Testis (tissue), 3 donors: ENCODE measurements around the gene ATXN3. TPM values are rescaled to one million over a fixed set of nuclear protein-coding genes. Genes with fewer than 3 reads are reported as not detected.

Experiments
- DNase-seq: peaks from one replicate; pipeline ENCODE4 v3.0.0-alpha.2; 2019
- H3K27ac ChIP-seq, 2 donors: fragments of 200-600 bp; sonication (generic); one replicate each; pipeline ENCODE4 v1.5.1; 2019
- H3K27me3 ChIP-seq: fragments of 200-600 bp; sonication (generic); one replicate; pipeline ENCODE4 v1.5.1; 2019
- H3K36me3 ChIP-seq: fragments of 200-600 bp; sonication (generic); one replicate; pipeline ENCODE4 v1.5.1; 2017; ENCODE audit warnings: low read depth; ENCODE audit errors: missing control alignments
- H3K4me1 ChIP-seq: fragments of 200-600 bp; sonication (generic); one replicate; pipeline ENCODE4 v1.5.1; 2019
- H3K4me3 ChIP-seq, 2 donors: fragments of 200-600 bp; sonication (generic); one replicate each; pipeline ENCODE4 v1.5.1; 2017 to 2019
- H3K9me3 ChIP-seq: fragments of 200-600 bp; sonication (generic); one replicate; pipeline ENCODE4 v1.5.1; 2017
- POLR2A ChIP-seq: fragments of 450-650 bp; IDR thresholded peaks from one replicate; pipeline ENCODE4 v1.6.1; 2017; ENCODE audit warnings: antibody characterized with exemption, mild to moderate bottlenecking, moderate library complexity
- WGBS, 2 donors: methylation state at CpG; one replicate each; pipeline ENCODE4 v1.1.5; 2018; 5-methylcytosine and 5-hydroxymethylcytosine counted together
- intact Hi-C: fragments of 100-400 bp; cut with DNase I; formaldehyde crosslinking; loops from one replicate; pipeline ENCODE4 v1.15.1; 2023; ENCODE audit warnings: low total_unique reads
- polyA plus RNA-seq: library from polyadenylated mRNA; stranded (reverse); fragments of 350-450 nt; fragmentation: Illumina TruSeq; extraction: RNeasy Lipid Tissue Mini Kit (QIAGEN cat#74804); gene quantifications from one replicate; pipeline ENCODE4 v1.2.3, GENCODE V29; 2014; ENCODE audit warnings: low read depth, low replicate concordance; ENCODE audit not compliant: insufficient read depth
- total RNA-seq, 2 donors: library from RNA; depleted of rRNA; stranded (reverse); fragments of >200 nt; gene quantifications; one replicate each; pipeline ENCODE4 v1.2.3, GENCODE V29; 2016
- TF ChIP-seq, protein P1 (sequence below), 3 experiments: fragments of 450-650 bp in 2 of 3; fragments of 200-600 bp in 1 of 3; sonication (generic) in 1 of 3; IDR thresholded peaks; one replicate each; pipeline ENCODE4 v1.5.1; 2016 to 2019; ENCODE audit warnings: antibody characterized with exemption in 3 of 3, mild to moderate bottlenecking in 2 of 3, moderate library complexity in 1 of 3

The ATXN3 gene
- total and polyA plus RNA-seq, 3 donors from 2014 or later, result 22.9 to 43.8 (median 35.0) TPM

- H3K4me1 ChIP-seq, result peaks cover 10% of the 10 kb centered on the region
- H3K4me3 ChIP-seq, result no peak overlapping the region
- H3K36me3 ChIP-seq, result peaks cover 3% of the 10 kb centered on the region
- H3K27ac ChIP-seq, result no peak overlapping the region
- intact Hi-C loops, result no loop called here
- no peaks in the 10 kb centered on the region for H3K27me3 ChIP-seq
- TF ChIP-seq POLR2A, result no peak
- TF ChIP-seq, protein P1, sequence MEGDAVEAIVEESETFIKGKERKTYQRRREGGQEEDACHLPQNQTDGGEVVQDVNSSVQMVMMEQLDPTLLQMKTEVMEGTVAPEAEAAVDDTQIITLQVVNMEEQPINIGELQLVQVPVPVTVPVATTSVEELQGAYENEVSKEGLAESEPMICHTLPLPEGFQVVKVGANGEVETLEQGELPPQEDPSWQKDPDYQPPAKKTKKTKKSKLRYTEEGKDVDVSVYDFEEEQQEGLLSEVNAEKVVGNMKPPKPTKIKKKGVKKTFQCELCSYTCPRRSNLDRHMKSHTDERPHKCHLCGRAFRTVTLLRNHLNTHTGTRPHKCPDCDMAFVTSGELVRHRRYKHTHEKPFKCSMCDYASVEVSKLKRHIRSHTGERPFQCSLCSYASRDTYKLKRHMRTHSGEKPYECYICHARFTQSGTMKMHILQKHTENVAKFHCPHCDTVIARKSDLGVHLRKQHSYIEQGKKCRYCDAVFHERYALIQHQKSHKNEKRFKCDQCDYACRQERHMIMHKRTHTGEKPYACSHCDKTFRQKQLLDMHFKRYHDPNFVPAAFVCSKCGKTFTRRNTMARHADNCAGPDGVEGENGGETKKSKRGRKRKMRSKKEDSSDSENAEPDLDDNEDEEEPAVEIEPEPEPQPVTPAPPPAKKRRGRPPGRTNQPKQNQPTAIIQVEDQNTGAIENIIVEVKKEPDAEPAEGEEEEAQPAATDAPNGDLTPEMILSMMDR (IDR thresholded peaks at IDR 0.05), result no peak
- H3K9me3 ChIP-seq, result no peaks in the 10 kb centered on the region
- DNase-seq, result no peak
- WGBS, 2 donors, result 88 to 89% methylated on average over 11 of the region's 11 CpGs
Observed at GRCh38 chr14:92033906-92034687, 72.3 kb downstream of the ATXN3 start.

GRCh38 chr14:92033433-92033832 is 72.9 kb downstream of the ATXN3 start:
- DNase-seq, result no peak
- H3K4me3 ChIP-seq, result no peak overlapping the region
- H3K27ac ChIP-seq, result no peak overlapping the region
- no peaks in the 10 kb centered on the region for H3K9me3 ChIP-seq
- WGBS, 2 donors, result 88 to 100% methylated on average over 1 of the region's 1 CpG
- TF ChIP-seq POLR2A, result no peak
- TF ChIP-seq, protein P1 (IDR thresholded peaks at IDR 0.05), result no peak
- intact Hi-C loops, result no loop called here
- no peaks in the 10 kb centered on the region for H3K27me3 ChIP-seq
- peaks cover 3% of the 10 kb centered on the region for H3K36me3 ChIP-seq
- H3K4me1 ChIP-seq, result peaks cover 10% of the 10 kb centered on the region

- intact Hi-C loops, result no loop called here
- H3K36me3 ChIP-seq, result peaks cover 3% of the 10 kb centered on the region
- no peak for TF ChIP-seq POLR2A
- TF ChIP-seq, protein P1 (IDR thresholded peaks at IDR 0.05), result no peak
- no peak overlapping the region for H3K27ac ChIP-seq
- no peaks in the 10 kb centered on the region for H3K4me1 ChIP-seq
- H3K4me3 ChIP-seq, result no peak overlapping the region
- no peak for DNase-seq
- H3K27me3 ChIP-seq, result no peaks in the 10 kb centered on the region
- WGBS, 2 donors, result 88 to 89% methylated on average over 21 of the region's 21 CpGs
- H3K9me3 ChIP-seq, result no peaks in the 10 kb centered on the region
Observed at GRCh38 chr14:92026548-92027190, 79.7 kb downstream of the ATXN3 start.

DNA sequence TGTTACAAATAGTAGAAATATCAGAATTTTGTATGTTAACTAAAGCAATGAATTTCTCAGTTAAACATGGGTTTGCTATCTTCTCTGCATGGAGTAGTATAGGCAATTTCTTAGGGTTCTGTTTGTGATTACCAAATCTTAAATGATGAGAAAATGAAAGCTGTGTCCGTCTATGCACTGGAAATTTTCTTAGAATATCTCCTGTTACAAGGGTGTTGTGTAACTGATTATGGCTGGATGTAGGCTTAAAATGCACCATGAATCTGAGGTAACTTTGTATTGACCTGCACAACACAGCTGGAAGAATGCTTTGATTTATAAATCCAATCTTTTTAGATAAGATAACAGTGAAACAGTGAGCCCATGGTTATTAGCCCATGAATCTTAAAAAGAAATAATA is 84.3 kb downstream of the ATXN3 start:
- Histone ChIP-seq H3K4me1 (no peaks in the 10 kb centered on the region), H3K27ac (no peak overlapping the region), H3K36me3 (no peaks in the 10 kb centered on the region), H3K27me3 (no peaks in the 10 kb centered on the region), H3K9me3 (no peaks in the 10 kb centered on the region), H3K4me3 (no peak overlapping the region)
- no peak for DNase-seq
- intact Hi-C loops, result no loop called here
- no peak for TF ChIP-seq POLR2A
- TF ChIP-seq, protein P1 (IDR thresholded peaks at IDR 0.05), result no peak
- 67 to 68% methylated on average over 1 of the region's 1 CpG for WGBS, 2 donors
